ENCODE results near the gene ARFIP1. TPM values are rescaled to one million over a fixed set of nuclear protein-coding genes. Genes with fewer than 3 reads are reported as not detected.

ARFIP1 gene
- total RNA-seq, 4 donors from 2014 or later, result 24.3 to 38.3 (median 27.0) TPM

GRCh38 chr4:152776352-152776751, 3.4 kb upstream of the ARFIP1 start:
- Histone ChIP-seq H3K4me3 (no peak overlapping the region), H3K9me3 (no peaks in the 10 kb centered on the region), H3K27me3 (no peaks in the 10 kb centered on the region), H3K4me1 (peaks cover 21% of the 10 kb centered on the region), H3K36me3 (no peaks in the 10 kb centered on the region), H3K27ac (no peak overlapping the region)
- no peak for DNase-seq (ENCODE audit: low spot score in 2 of 2)
- no peak for TF ChIP-seq POLR2A (IDR thresholded peaks at IDR 0.05)
- TF ChIP-seq POLR2AphosphoS5 (IDR thresholded peaks at IDR 0.05), result no peak
- no peak for TF ChIP-seq CTCF (IDR thresholded peaks at IDR 0.05)
- TF ChIP-seq EP300 (IDR thresholded peaks at IDR 0.05), result no peak

GRCh38 chr4:152777488-152777887, 2.3 kb upstream of the ARFIP1 start:
- DNase-seq (ENCODE audit: low spot score in 2 of 2), result no peak
- TF ChIP-seq EP300 (IDR thresholded peaks at IDR 0.05), result no peak
- TF ChIP-seq CTCF (IDR thresholded peaks at IDR 0.05), result no peak
- no peak for TF ChIP-seq POLR2A (IDR thresholded peaks at IDR 0.05)
- no peak for TF ChIP-seq POLR2AphosphoS5 (IDR thresholded peaks at IDR 0.05)
- 94% methylated on average over 1 of the region's 1 CpG for WGBS

GRCh38 chr4:152778656-152779512, 870 bp upstream of the ARFIP1 start:
- Histone ChIP-seq H3K4me1 (peaks cover 39% of the 10 kb centered on the region), H3K27me3 (no peaks in the 10 kb centered on the region), H3K27ac (peak overlapping the region; percentile 94), H3K36me3 (no peaks in the 10 kb centered on the region), H3K4me3 (peak overlapping the region; percentile 87), H3K9me3 (no peaks in the 10 kb centered on the region)
- no peak for DNase-seq (ENCODE audit: low spot score in 2 of 2)
- TF ChIP-seq EP300 (IDR thresholded peaks at IDR 0.05) (no peak), POLR2A (IDR thresholded peaks at IDR 0.05) (no peak), CTCF (IDR thresholded peaks at IDR 0.05) (no peak), POLR2AphosphoS5 (IDR thresholded peaks at IDR 0.05) (no peak)
- WGBS, result 1% methylated on average over 30 of the region's 30 CpGs

More at GRCh38 chr4:152777488-152777887, 2.3 kb upstream of the ARFIP1 start:
- Histone ChIP-seq H3K27me3 (no peaks in the 10 kb centered on the region), H3K9me3 (no peaks in the 10 kb centered on the region), H3K4me3 (no peak overlapping the region), H3K36me3 (no peaks in the 10 kb centered on the region), H3K4me1 (peaks cover 31% of the 10 kb centered on the region), H3K27ac (no peak overlapping the region)

- WGBS, result 0% methylated on average over 14 of the region's 14 CpGs
- H3K36me3 ChIP-seq, result no peaks in the 10 kb centered on the region
- DNase-seq (ENCODE audit: low spot score in 2 of 2), result no peak
- peaks cover 50% of the 10 kb centered on the region for H3K4me1 ChIP-seq
- peak overlapping the region; percentile 87 for H3K4me3 ChIP-seq
- TF ChIP-seq POLR2A (IDR thresholded peaks at IDR 0.05), result no peak
- no peak for TF ChIP-seq EP300 (IDR thresholded peaks at IDR 0.05)
- TF ChIP-seq POLR2AphosphoS5 (IDR thresholded peaks at IDR 0.05), result peak in 1 of 3 donors; percentile 25
- TF ChIP-seq CTCF (IDR thresholded peaks at IDR 0.05), result no peak
- no peaks in the 10 kb centered on the region for H3K27me3 ChIP-seq
- H3K27ac ChIP-seq, result peak overlapping the region; percentile 94
- no peaks in the 10 kb centered on the region for H3K9me3 ChIP-seq
Observed at GRCh38 chr4:152780267-152780778, 569 bp downstream of the ARFIP1 start.
